GM11168 (cell line): Measurements from ENCODE around the gene PGAP6.
"Not testable (repeated sequence)": the region's sequence is repeated elsewhere in the genome, so short reads cannot be mapped to it uniquely, and the experiment has no call there.

Source experiments
- in situ Hi-C: fragments of 300-500 bp; cut with MboI; formaldehyde crosslinking; loops from one replicate; pipeline ENCODE4 v1.12.0; 2022; ENCODE audit warnings: low sequenced_read_pairs; ENCODE audit not compliant: unreplicated experiment

Gene PGAP6, protein sequence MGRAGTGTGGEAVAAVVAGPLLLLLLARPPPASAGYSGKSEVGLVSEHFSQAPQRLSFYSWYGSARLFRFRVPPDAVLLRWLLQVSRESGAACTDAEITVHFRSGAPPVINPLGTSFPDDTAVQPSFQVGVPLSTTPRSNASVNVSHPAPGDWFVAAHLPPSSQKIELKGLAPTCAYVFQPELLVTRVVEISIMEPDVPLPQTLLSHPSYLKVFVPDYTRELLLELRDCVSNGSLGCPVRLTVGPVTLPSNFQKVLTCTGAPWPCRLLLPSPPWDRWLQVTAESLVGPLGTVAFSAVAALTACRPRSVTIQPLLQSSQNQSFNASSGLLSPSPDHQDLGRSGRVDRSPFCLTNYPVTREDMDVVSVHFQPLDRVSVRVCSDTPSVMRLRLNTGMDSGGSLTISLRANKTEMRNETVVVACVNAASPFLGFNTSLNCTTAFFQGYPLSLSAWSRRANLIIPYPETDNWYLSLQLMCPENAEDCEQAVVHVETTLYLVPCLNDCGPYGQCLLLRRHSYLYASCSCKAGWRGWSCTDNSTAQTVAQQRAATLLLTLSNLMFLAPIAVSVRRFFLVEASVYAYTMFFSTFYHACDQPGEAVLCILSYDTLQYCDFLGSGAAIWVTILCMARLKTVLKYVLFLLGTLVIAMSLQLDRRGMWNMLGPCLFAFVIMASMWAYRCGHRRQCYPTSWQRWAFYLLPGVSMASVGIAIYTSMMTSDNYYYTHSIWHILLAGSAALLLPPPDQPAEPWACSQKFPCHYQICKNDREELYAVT

DNA sequence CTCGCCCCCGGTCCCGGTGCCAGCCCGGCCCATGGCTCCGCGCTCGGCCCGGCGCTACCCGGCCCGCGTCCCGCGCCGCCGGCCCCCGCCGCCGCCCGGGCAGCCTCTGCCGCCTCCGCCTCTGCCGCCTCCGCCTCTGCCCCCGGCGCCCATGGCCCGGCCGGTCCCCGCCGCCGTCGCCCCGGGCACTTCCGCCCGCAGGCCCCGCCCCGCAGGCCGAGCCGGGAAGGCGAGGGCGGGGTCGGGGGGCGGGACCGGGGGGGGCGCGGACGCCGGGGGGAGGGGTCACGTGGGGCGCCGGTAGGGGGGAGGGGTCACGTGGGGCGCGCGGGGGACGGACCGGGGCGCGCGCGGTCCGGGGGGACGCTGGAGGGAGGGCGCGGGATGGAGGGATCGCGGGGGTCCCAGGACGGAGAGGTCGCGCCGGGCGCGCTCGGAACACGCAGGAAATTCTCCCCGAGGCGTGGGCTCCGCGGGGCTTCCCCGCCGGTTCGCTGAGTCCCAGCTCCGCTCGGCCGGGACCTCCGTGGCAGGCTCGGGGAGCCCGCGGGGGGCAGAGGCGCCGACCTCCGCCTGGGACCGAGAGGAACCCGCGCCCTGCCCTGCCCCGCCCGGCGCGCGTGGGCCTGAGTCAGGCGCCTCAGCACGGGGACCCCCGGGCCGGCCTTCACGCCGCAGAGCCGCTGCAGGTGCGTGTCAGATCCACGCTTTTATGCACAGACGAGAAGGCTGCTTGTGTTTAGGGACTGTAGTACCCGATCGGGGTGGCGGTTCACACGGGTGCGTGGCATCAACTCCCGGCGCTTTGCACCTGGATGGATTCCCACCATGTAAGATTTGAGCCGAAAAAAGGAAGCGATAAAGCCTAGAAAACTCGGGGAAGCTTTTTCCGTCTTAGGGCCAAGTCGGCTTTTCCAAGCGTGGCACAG lies at the start of gene PGAP6:
TSS of gene PGAP6 (minus strand) at position 190 of the 929 bp plus-strand sequence. CDS start at position 33, 157 bp downstream.
- in situ Hi-C loops = no loop called here

DNA sequence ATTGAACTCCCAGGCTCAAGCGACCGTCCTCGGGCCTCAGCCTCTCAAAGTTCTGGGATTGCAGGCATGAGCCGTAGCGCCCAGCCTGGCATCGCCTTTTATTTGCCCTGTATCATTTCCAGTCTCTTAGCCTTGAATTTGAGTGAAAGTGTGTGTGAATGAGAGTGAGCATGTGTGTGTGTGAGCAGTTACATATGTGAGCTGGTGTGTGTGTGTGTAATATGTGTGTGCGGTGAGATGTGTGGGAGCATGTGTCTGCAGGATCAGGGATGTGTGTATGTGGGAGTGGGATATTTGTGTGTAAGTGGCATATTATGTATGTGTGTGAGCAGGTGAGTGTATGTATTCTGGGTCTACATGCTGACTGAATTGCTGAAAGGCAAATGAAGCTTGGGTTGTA lies 49.1 kb upstream of the PGAP6 start:
- in situ Hi-C loops = no loop called here

DNA sequence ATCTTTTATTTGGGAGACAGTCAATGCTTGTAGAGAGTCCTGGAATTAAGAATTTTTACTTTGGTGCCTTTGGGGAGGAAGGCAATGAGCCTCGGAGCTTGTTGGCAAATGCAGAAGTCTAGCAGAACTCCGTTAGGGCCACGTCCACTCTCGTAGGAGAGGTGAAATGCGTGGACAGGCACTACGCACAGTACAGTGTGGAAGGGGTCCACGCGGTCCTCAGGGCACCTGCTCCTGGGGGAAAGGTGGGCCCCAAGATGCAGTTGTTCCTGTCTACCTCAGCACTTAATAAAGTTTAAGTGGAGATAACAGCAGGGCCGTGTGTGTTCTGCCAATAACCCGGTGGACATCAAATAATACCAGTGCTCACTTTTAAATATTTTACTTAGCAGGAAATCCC lies 45.5 kb upstream of the PGAP6 start:
- in situ Hi-C loops = no loop called here

DNA sequence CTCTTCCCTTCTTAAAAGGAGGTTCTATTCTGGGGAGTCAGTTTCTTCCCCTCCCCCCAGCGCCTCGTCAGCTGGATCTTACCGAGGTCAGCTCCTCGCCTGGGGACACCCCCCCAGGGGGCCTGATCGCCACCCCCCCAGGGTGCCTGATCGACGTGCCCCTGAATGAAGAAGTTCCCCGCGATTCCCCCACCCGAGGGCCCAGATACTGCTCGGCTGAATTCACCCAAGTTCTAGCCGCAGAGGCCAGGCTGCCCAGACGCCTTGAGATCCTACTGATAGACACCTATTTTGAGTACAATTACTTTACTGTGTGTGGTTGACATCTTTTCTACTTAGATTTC lies 45.1 kb upstream of the PGAP6 start:
- in situ Hi-C loops = no loop called here

DNA sequence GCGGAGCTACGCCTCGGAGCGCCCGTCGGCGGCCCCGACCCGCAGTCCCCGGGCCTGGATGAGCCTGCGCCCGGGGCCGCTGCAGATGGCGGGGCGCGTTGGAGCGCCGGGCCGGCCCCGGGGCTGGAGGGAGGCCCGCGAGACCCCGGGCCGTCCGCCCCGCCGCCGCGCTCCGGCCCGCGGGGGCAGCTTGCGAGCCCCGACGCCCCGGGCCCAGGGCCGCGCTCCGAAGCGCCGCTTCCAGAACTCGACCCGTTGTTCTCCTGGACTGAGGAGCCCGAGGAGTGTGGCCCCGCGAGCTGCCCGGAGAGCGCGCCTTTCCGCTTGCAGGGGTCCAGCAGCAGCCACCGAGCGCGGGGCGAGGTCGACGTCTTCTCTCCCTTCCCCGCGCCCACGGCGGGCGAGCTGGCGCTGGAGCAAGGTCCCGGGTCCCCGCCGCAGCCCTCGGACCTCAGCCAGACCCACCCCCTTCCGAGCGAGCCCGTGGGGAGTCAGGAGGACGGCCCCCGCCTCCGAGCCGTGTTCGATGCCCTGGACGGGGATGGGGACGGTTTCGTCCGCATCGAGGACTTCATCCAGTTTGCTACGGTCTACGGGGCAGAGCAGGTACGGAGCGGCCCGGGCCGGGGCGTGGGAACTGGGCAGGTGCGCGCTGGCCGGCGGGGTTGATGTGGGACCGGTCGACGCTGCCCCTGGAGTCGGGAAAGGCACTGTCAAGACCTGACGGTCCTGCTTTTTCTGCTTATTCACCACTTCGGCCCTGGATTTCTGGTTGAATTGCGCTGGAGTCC lies 44.5 kb upstream of the PGAP6 start:
- in situ Hi-C loops = no loop called here

DNA sequence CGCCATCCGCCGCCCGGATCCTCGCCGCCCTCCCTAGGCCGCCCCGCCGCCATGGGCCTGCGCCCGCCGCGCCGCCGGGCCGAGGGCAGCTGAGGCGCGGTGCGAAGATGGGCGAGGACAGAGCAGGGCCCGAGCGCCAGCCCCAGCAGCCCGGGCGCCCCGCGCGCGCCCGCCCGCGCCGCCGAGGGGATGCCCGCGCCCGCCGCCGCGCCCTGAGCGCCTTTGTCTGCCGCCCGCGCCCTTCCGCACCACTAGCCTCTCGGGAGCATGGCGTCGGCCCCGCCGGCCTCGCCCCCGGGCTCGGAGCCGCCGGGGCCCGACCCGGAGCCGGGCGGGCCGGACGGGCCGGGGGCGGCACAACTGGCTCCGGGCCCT lies 43.9 kb upstream of the PGAP6 start:
- in situ Hi-C loops = no loop called here

DNA sequence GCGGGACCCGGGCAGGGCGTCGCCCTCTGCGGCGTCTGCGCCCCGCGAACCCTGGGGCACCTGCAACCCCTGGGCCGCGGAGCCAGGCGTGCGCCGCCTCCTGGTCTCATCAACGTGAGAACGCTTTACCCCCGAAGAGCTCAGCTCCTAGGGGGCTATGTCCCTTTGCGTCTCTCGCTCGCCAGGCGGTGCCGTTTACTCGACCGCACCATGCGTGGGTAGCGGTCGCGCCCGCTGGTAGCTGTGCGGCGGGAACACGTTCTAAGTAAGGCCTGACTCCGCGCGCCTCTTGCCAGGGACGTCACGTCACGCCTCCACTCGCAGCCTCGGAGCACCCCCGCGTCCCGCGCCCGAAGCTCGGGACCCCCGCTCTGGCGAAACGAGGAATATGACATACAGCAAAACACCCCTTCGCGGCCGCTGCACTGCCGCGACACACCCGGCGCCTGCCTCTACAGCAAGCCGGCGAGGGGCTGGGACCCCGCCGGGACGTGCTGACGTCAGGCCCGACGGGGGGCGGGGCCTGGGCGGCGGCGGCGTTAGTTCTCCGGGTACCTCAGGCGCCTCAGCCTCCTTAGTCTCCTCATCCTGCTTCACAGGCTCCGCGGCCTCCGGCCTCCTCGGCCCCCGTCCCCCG lies 43.4 kb upstream of the PGAP6 start, which contains the start of gene RAB11FIP3:
TSS of gene RAB11FIP3 (plus strand) at position 568 of the 637 bp plus-strand sequence. CDS start 358 bp downstream, outside the sequence.
- in situ Hi-C loops = no loop called here

DNA sequence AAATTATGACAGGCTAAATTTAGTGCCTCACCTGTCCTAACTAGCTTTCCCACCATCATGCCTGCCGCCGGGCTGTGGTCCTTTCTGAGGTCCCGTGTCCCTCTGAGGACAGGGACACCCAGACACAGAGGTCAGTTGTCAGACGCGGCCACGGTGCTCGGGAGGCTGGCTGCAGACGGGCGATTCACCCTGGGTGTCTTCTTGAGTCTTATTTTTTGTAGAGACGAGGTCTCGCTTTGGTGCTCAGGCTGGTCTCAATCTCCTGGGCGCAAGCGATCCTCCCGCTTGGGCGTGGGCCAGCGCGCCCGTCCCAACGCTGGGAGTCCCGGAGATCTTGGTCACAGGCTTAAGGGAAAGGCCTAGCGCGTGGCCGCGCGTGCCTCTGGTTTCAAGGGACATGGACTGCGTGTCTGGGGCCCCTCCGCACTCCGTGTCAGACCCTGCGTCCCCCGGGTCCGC lies 42.9 kb upstream of the PGAP6 start:
- in situ Hi-C loops = no loop called here

DNA sequence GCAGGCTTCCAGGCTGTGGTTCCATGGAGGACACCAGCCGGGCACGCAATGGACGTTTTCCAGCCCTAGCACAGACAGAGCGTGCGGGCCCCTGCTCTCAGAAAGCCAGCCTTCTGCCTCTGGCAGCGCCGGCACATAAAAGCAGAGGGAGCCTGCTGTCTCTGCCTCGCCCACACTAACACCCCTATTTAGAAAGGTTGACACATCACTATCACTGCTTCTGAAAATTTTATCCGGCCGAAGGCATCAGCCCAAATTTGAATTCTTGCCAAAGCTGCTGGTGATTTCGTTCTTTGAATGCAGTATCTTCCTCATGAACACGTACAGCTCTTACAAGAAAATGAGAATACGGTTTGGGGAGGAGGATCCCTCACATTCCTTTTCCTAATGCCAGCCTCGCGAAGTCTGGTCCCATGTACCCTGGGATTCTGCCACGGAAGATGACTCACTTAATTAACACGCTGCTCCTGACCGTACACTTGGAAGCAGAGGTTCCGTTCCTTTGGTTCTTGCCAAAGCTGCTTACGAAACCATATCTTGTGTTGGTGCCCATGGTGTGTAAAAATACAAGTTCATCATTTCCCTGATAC lies 42.4 kb upstream of the PGAP6 start:
- in situ Hi-C loops = no loop called here

DNA sequence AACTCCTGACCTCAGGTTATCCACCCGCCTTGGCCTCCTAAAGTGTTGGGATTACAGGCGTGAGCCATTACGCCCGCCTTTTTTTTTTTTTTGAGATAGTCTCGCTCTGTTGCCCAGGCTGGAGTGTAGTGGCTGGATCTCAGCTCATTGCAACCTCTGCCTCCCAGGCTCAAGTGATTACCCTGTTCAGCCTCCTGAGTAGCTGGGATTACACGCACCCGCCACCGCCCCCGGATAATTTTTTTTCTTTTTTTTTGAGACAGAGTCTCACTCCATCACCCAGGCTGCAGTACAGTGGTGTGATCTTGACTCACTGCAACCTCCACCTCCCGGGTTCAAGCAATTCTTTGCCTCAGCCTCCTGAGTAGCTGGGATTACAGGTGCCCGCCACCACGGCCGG lies 40.4 kb upstream of the PGAP6 start:
- in situ Hi-C loops = not testable (repeated sequence)

DNA sequence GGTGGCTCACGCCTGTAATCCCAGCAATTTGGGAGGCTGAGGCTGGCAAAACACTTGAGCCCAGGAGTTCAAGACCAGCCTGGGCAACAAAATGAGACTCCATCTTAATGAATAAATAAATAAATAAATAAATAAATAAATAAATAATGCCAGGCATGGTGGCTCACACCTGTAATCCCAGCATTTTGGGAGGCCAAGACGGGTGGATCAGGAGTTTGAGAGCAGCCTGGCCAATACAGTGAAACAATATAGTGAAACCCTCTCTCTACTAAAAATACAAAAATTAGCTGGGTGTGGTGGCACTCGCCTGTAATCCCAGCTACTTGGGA lies 33.4 kb upstream of the PGAP6 start:
- in situ Hi-C loops = not testable (repeated sequence)

DNA sequence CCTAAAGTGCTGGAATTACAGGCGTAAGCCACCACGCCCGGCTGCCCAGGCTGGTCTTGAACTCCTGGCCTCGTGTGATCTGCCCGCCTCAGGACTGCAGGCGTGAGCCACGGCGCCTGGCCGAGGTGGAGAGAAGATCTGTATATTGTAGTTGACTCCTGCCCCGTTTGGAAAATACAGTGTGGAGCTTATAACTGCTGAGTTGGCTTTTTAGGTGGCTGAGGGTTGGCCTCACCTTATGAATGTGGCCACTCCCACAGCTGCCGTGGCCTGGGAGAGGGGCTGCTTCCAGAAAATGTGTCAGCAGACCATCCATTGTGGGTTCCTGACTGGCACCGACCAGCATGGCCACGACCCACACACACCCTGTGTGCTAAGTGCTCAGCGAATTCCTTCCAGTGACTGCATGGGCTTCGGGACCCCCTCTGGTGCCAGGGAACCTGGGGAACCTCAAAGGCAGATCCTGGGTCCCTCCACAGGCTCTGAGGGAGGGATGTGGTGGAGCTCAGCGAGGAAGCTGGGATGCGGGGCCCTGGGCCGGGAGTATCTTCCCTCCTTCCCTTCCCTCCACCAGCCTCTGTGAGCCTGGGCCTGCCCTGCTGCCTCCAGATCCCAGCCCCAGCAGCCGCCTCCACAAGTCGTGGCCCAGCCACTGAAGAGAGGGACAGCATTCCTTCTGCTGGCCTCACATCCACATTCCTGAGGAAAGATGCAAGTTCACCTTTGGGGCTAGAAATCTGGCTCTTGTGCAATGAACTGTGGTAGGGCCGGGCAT lies 32.8 kb upstream of the PGAP6 start:
- in situ Hi-C loops = no loop called here

DNA sequence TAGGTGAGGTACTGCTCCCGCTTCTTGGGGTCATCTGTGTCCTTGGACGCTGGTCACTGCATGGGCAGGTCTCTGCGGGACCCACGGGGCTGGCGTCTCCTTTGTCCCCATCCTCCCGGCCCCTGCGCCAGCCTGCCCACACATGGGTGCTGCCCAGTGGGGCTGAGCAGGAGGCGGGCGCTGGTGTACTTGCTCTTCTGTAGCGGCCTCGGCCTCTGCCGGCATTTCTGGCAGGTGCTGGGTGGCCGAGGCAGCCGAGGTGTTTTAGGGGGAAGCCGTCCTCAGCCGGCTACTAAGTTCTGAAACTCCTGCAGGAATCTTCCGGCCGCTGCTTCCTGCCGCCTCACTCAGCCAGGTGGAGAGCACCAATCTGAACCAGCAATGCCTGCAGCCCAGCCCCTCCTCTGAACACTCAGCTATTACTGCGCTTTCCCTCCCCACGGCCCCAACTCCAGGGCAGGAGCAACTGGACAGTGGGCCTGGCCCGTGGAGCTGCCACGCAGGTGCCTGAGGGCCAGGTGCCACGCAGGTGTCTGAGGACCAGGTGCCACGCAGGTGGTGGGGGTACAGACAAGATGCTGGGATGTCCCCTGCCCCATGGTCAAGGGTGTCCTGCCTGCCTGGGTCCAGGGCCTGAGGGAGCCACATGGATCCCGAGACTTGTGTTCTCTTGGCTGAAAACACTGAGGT lies 29.9 kb upstream of the PGAP6 start:
- in situ Hi-C loops = no loop called here

DNA sequence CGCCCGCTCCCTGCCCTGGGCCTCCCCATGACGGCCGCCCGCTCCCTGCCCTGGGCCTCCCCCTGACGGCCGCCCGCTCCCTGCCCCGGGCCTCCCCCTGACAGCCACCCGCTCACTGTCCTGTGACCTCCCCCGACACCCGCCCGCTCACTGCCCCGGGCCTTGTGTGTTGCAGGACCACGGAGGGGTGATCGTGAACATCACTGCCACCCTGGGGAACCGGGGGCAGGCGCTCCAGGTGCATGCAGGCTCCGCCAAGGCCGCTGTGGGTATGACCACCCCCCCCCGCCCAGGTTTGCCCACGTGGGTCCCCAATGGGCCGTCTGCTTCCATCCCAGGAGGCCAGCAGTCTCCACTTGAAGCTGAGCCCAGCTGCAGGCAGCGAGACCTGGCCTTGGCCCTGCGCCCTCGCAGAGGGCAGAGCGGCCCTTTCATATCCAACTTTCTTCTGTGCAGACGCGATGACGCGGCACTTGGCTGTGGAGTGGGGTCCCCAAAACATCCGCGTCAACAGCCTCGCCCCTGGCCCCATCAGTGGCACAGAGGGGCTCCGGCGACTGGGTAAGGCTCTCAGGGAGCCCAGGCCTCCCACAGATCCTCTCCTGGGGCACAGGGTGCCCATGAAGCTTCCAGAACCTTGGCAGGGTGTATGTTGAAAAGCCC lies 28.9 kb upstream of the PGAP6 start:
- in situ Hi-C loops = no loop called here

DNA sequence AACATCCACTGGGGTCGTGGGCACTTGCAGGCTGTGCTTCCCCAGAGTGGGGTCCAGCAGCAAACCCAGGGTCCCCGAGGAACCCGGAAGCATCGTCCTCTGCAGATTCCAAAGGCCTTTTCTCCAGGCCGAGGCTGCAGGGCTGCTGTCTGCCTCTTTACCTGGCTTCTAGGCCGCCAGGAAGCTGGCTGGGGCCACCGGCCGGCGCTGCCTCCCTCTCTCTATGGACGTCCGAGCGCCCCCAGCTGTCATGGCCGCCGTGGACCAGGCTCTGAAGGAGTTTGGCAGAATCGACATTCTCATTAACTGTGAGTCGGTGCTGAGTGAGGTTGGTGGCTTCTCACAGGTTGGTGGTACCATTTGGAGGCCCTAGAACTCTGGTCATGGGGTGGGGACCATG lies 25.5 kb upstream of the PGAP6 start:
- in situ Hi-C loops = no loop called here

DNA sequence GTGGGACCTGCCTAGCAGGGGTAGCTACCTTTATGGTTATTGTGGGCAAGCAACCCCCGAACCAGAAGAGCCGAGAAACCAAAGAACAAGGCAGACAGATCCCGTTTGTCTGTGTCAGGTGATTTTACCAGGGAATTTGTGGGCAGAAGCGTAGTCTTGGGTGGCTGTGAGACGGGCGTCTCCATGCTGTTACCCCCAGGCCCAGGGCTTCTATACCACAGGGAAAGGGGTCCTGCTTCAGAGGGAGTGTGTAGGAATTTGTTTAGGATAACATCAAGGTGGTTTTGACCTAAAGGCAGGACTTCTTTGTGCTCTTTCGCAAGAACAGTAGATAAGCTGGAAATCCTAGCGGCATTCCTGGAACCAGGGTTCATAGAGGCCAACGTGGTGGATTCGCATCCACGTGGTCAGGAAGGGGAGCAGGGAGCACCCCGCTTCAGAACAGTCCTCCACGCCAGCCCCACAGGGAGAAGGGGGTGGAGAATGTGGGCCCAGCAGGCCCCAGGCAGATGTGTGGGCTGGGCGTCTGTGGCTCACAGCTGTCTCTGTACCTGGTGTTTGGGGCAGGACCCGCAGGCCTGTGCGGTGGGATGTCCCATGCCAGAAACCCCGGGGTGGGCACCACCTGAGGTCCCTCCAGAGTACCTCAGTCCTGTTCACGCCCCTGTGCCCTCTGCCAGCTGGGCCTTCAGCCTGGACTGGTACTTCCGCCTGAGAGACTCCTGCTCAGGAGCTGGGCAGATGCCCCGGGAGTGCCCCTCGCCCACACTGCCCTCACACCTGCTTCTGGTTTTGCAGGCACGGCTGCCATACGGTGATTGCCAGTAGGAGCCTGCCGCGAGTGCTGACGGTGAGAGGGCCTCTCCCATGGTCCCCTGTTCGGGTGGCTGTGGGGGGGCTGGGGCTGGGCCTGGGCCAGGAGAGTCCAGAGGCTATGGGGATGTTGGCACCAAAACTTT lies 24.0 kb upstream of the PGAP6 start:
- in situ Hi-C loops = no loop called here
